Neural progenitor cell (in vitro differentiated cells): Measurements from ENCODE around the gene OR13J1. TPM values are rescaled to one million over a fixed set of nuclear protein-coding genes. Genes with fewer than 3 reads are reported as not detected.
"Not testable (repeated sequence)": the region's sequence is repeated elsewhere in the genome, so short reads cannot be mapped to it uniquely, and the experiment has no call there.

ENCODE experiments used
- DNase-seq: peaks from one replicate; pipeline ENCODE4 v3.0.0-alpha.2; 2016; ENCODE audit warnings: low spot score
- H2AFZ ChIP-seq: fragments of 200-600 bp; sonication (generic); replicated peaks from 2 replicates; pipeline ENCODE4 v1.6.1; 2016; ENCODE audit warnings: antibody characterized with exemption
- H3F3A ChIP-seq: fragments of 200-600 bp; sonication (generic); 2 replicates; pipeline ENCODE4 v1.6.1; 2016; ENCODE audit warnings: antibody characterized with exemption, low read depth
- H3K27ac ChIP-seq: fragments of 200-600 bp; sonication (generic); 2 replicates; pipeline ENCODE4 v1.5.1; 2016; ENCODE audit warnings: mild to moderate bottlenecking
- H3K27me3 ChIP-seq: fragments of 200-600 bp; sonication (generic); 2 replicates; pipeline ENCODE4 v1.6.1; 2016; ENCODE audit warnings: mild to moderate bottlenecking, moderate library complexity
- H3K36me3 ChIP-seq: fragments of 200-600 bp; sonication (generic); 2 replicates; pipeline ENCODE4 v1.5.1; 2016
- H3K4me1 ChIP-seq: fragments of 200-600 bp; sonication (generic); 2 replicates; pipeline ENCODE4 v1.6.1; 2016; ENCODE audit warnings: mixed run types
- H3K4me2 ChIP-seq: fragments of 200-600 bp; sonication (generic); 2 replicates; pipeline ENCODE4 v1.6.1; 2016
- H3K4me3 ChIP-seq: fragments of 200-600 bp; sonication (generic); 2 replicates; pipeline ENCODE4 v1.5.1; 2016
- H3K79me2 ChIP-seq: fragments of 200-600 bp; sonication (generic); 2 replicates; pipeline ENCODE4 v1.6.1; 2016; ENCODE audit warnings: low read depth
- H3K9ac ChIP-seq: fragments of 200-600 bp; sonication (generic); 2 replicates; pipeline ENCODE4 v1.6.1; 2016
- H3K9me3 ChIP-seq: fragments of 200-600 bp; sonication (generic); 2 replicates; pipeline ENCODE4 v1.5.1; 2016; ENCODE audit warnings: low read depth
- H4K20me1 ChIP-seq: fragments of 200-600 bp; sonication (generic); 2 replicates; pipeline ENCODE4 v1.6.1; 2016; ENCODE audit warnings: low read depth
- H3K27ac Mint-ChIP-seq: 3 replicates; pipeline ENCODE4 v1.8.0; 2021; ENCODE audit warnings: mixed read lengths
- H3K27me3 Mint-ChIP-seq: 2 replicates; pipeline ENCODE4 v1.8.0; 2022; ENCODE audit warnings: low read depth, mild to moderate bottlenecking, inconsistent platforms, moderate library complexity, mixed read lengths; ENCODE audit not compliant: insufficient read depth
- H3K36me3 Mint-ChIP-seq: 3 replicates; pipeline ENCODE4 v1.8.0; 2021; ENCODE audit warnings: mixed read lengths
- H3K4me1 Mint-ChIP-seq: 3 replicates; pipeline ENCODE4 v1.8.0; 2021; ENCODE audit warnings: mixed read lengths
- H3K4me3 Mint-ChIP-seq: 3 replicates; pipeline ENCODE4 v1.8.0; 2021; ENCODE audit warnings: mild to moderate bottlenecking, moderate library complexity, mixed read lengths
- H3K9me3 Mint-ChIP-seq: 3 replicates; pipeline ENCODE4 v1.8.0; 2020; ENCODE audit warnings: mixed read lengths
- EZH2 ChIP-seq: fragments of 200-600 bp; sonication (generic); IDR thresholded peaks from 2 replicates; pipeline ENCODE4 v1.6.1; 2017; ENCODE audit warnings: antibody characterized with exemption, mild to moderate bottlenecking, moderate library complexity
- EZH2phosphoT487 ChIP-seq: fragments of 200-600 bp; sonication (generic); IDR thresholded peaks from 2 replicates; pipeline ENCODE4 v1.6.1; 2017; ENCODE audit warnings: antibody characterized with exemption
- total RNA-seq: library from RNA; depleted of rRNA; stranded (reverse); fragments of >200 nt; gene quantifications from 2 replicates; pipeline ENCODE4 v1.2.3, GENCODE V29; 2015; ENCODE audit warnings: low replicate concordance
- TF ChIP-seq, protein P1 (sequence below): fragments of 200-600 bp; sonication (generic); IDR thresholded peaks from 2 replicates; pipeline ENCODE4 v1.5.1; 2017; ENCODE audit warnings: antibody characterized with exemption, mild to moderate bottlenecking

Gene OR13J1
- total RNA-seq, 1 donor from 2014 or later = not detected

GRCh38 chr9:35917261-35917660, 47.1 kb upstream of the OR13J1 start:
- no peak overlapping the region for H3K4me3 Mint-ChIP-seq
- Histone ChIP-seq H3K27me3 (no peaks in the 10 kb centered on the region), H3K4me2 (no peak overlapping the region), H3K36me3 (no peaks in the 10 kb centered on the region), H3K27ac (no peak overlapping the region), H3F3A (peaks cover 17% of the 10 kb centered on the region), H3K79me2 (no peaks in the 10 kb centered on the region), H2AFZ (no peak overlapping the region), H3K9me3 (no peaks in the 10 kb centered on the region), H3K4me1 (no peaks in the 10 kb centered on the region), H3K4me3 (no peak overlapping the region), H3K9ac (no peak overlapping the region), H4K20me1 (no peaks in the 10 kb centered on the region)
- no peaks in the 10 kb centered on the region for H3K36me3 Mint-ChIP-seq
- no peak for DNase-seq
- no peak overlapping the region for H3K27ac Mint-ChIP-seq
- TF ChIP-seq EZH2 = no peak
- TF ChIP-seq EZH2phosphoT487 = no peak
- TF ChIP-seq, protein P1, sequence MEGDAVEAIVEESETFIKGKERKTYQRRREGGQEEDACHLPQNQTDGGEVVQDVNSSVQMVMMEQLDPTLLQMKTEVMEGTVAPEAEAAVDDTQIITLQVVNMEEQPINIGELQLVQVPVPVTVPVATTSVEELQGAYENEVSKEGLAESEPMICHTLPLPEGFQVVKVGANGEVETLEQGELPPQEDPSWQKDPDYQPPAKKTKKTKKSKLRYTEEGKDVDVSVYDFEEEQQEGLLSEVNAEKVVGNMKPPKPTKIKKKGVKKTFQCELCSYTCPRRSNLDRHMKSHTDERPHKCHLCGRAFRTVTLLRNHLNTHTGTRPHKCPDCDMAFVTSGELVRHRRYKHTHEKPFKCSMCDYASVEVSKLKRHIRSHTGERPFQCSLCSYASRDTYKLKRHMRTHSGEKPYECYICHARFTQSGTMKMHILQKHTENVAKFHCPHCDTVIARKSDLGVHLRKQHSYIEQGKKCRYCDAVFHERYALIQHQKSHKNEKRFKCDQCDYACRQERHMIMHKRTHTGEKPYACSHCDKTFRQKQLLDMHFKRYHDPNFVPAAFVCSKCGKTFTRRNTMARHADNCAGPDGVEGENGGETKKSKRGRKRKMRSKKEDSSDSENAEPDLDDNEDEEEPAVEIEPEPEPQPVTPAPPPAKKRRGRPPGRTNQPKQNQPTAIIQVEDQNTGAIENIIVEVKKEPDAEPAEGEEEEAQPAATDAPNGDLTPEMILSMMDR = no peak
- H3K4me1 Mint-ChIP-seq = no peaks in the 10 kb centered on the region
- no peaks in the 10 kb centered on the region for H3K9me3 Mint-ChIP-seq
- no peaks in the 10 kb centered on the region for H3K27me3 Mint-ChIP-seq

GRCh38 chr9:35915681-35916294, 45.6 kb upstream of the OR13J1 start:
- H3K4me2 ChIP-seq = no peak overlapping the region
- Mint-ChIP-seq H3K36me3 (no peaks in the 10 kb centered on the region), H3K9me3 (no peaks in the 10 kb centered on the region), H3K4me1 (peaks cover 3% of the 10 kb centered on the region), H3K4me3 (no peak overlapping the region), H3K27me3 (no peaks in the 10 kb centered on the region), H3K27ac (peak overlapping the region; percentile 17)
- no peak overlapping the region for H3K4me3 ChIP-seq
- H3K27ac ChIP-seq = no peak overlapping the region
- no peaks in the 10 kb centered on the region for H3K9me3 ChIP-seq
- no peaks in the 10 kb centered on the region for H3K79me2 ChIP-seq
- TF ChIP-seq, protein P1 = no peak
- TF ChIP-seq EZH2phosphoT487 (no peak), EZH2 (no peak)
- peaks cover 17% of the 10 kb centered on the region for H3F3A ChIP-seq
- H3K36me3 ChIP-seq = no peaks in the 10 kb centered on the region
- no peaks in the 10 kb centered on the region for H4K20me1 ChIP-seq
- H3K9ac ChIP-seq = no peak overlapping the region
- no peak for DNase-seq
- no peaks in the 10 kb centered on the region for H3K4me1 ChIP-seq
- H2AFZ ChIP-seq = no peak overlapping the region
- H3K27me3 ChIP-seq = no peaks in the 10 kb centered on the region

DNA sequence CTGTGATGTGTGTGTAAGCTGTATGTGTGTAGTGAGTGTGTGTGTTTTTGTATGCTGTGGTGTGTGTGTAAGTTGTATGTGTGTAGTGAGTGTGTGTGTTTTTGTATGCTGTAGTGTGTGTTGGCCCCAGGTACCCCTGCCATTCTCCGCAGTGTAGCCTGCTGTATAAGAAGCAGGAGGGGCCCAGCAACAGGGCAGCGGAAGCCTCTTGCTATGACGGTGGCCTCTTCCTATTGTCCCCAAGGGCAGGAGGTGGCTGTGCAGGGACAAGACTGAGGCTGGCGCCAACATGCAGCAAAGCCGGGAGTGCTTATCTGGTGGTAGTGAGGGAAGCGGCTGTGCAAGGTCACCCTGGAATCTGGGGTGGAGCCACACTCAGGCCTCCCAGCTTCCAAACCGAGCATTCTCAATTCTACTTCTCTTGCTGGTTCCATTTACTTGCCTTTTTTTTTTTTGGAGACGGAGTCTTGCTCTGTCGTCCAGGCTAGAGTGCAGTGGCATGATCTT, 44.2 kb upstream of the OR13J1 start:
- Mint-ChIP-seq H3K4me3 (no peak overlapping the region), H3K9me3 (no peaks in the 10 kb centered on the region), H3K36me3 (no peaks in the 10 kb centered on the region), H3K4me1 (peaks cover 8% of the 10 kb centered on the region), H3K27ac (no peak overlapping the region), H3K27me3 (no peaks in the 10 kb centered on the region)
- no peaks in the 10 kb centered on the region for H3K27me3 ChIP-seq
- H3K36me3 ChIP-seq = no peaks in the 10 kb centered on the region
- no peaks in the 10 kb centered on the region for H3K79me2 ChIP-seq
- no peak overlapping the region for H3K4me2 ChIP-seq
- no peaks in the 10 kb centered on the region for H3K4me1 ChIP-seq
- H3K27ac ChIP-seq = no peak overlapping the region
- peaks cover 17% of the 10 kb centered on the region for H3F3A ChIP-seq
- H3K9ac ChIP-seq = no peak overlapping the region
- H3K4me3 ChIP-seq = no peak overlapping the region
- no peak for TF ChIP-seq EZH2
- no peak for TF ChIP-seq EZH2phosphoT487
- peak; percentile 74 for DNase-seq
- H4K20me1 ChIP-seq = no peaks in the 10 kb centered on the region
- H2AFZ ChIP-seq = no peak overlapping the region
- H3K9me3 ChIP-seq = no peaks in the 10 kb centered on the region

DNA sequence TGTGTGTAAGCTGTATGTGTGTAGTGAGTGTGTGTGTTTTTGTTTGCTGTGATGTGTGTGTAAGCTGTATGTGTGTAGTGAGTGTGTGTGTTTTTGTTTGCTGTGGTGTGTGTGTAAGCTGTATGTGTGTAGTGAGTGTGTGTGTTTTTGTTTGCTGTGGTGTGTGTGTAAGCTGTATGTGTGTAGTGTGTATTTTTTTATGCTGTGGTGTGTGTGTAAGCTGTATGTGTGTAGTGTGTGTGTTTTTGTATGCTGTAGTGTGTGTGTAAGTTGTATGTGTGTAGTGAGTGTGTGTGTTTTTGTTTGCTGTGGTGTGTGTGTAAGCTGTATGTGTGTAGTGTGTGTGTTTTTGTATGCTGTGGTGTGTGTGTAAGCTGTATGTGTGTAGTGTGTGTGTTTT, 43.2 kb upstream of the OR13J1 start:
- H3K9me3 Mint-ChIP-seq, H3K36me3 ChIP-seq, H3K9me3 ChIP-seq, H4K20me1 ChIP-seq, H3K27me3 ChIP-seq, H3K4me2 ChIP-seq, H3K4me3 ChIP-seq, H2AFZ ChIP-seq, H3K36me3 Mint-ChIP-seq, H3K4me3 Mint-ChIP-seq, H3K4me1 ChIP-seq, H3K9ac ChIP-seq, H3K27me3 Mint-ChIP-seq, DNase-seq, H3K27ac Mint-ChIP-seq, H3K27ac ChIP-seq, H3K79me2 ChIP-seq: not testable (repeated sequence)
- peaks cover 17% of the 10 kb centered on the region for H3K4me1 Mint-ChIP-seq
- H3F3A ChIP-seq = peaks cover 17% of the 10 kb centered on the region
